GM23338 (cell line): Measurements from ENCODE around the gene SAFB. TPM values are rescaled to one million over a fixed set of nuclear protein-coding genes. Genes with fewer than 3 reads are reported as not detected.
A peak's percentile ranks its signal among the peaks of the same experiment; 100 is the strongest.

Experiments
- ATAC-seq: fragments of 200-7000 bp; cut with Tn5 transposase; 3 replicates; pipeline ENCODE4 v1.9.1; 2020
- DNase-seq: peaks from one replicate; pipeline ENCODE4 v3.0.0-alpha.2; 2015; ENCODE audit warnings: low spot score
- H2AFZ ChIP-seq: fragments of 200-600 bp; sonication (generic); 2 replicates; pipeline ENCODE4 v1.8.0; 2016; ENCODE audit warnings: antibody characterized with exemption, mild to moderate bottlenecking, moderate library complexity
- H3F3A ChIP-seq: fragments of 200-600 bp; sonication (generic); replicated peaks from 2 replicates; pipeline ENCODE4 v1.8.0; 2017; ENCODE audit warnings: antibody characterized with exemption, mixed run types, low read depth
- H3K27ac ChIP-seq: fragments of 200-600 bp; sonication (generic); 2 replicates; pipeline ENCODE4 v1.6.1; 2016; ENCODE audit warnings: low read depth
- H3K27me3 ChIP-seq: fragments of 200-600 bp; sonication (generic); 2 replicates; pipeline ENCODE4 v1.8.0; 2016; ENCODE audit warnings: mild to moderate bottlenecking, mixed run types, moderate library complexity; ENCODE audit not compliant: insufficient read depth
- H3K36me3 ChIP-seq: fragments of 200-600 bp; sonication (generic); 2 replicates; pipeline ENCODE4 v1.8.0; 2016; ENCODE audit warnings: mild to moderate bottlenecking; ENCODE audit not compliant: insufficient read depth
- H3K4me1 ChIP-seq: fragments of 200-600 bp; sonication (generic); 2 replicates; pipeline ENCODE4 v1.8.0; 2016; ENCODE audit warnings: mild to moderate bottlenecking, moderate library complexity; ENCODE audit not compliant: insufficient read depth
- H3K4me2 ChIP-seq: fragments of 200-600 bp; sonication (generic); 2 replicates; pipeline ENCODE4 v1.7.1; 2017; ENCODE audit warnings: mixed run types
- H3K4me3 ChIP-seq: fragments of 200-600 bp; sonication (generic); 2 replicates; pipeline ENCODE4 v1.6.1; 2016; ENCODE audit warnings: mixed run types
- H3K79me2 ChIP-seq: fragments of 200-600 bp; sonication (generic); replicated peaks from 2 replicates; pipeline ENCODE4 v1.8.0; 2017; ENCODE audit warnings: mild to moderate bottlenecking; ENCODE audit not compliant: insufficient read depth
- H3K9me2 ChIP-seq: fragments of 200-600 bp; sonication (generic); 2 replicates; pipeline ENCODE4 v1.8.0; 2017; ENCODE audit not compliant: insufficient read depth
- H4K20me1 ChIP-seq: fragments of 200-600 bp; sonication (generic); replicated peaks from 2 replicates; pipeline ENCODE4 v1.8.0; 2017; ENCODE audit warnings: mild to moderate bottlenecking; ENCODE audit not compliant: insufficient read depth
- H3K27ac Mint-ChIP-seq: 2 replicates; pipeline ENCODE4 v1.8.0; 2020; ENCODE audit warnings: inconsistent platforms, mild to moderate bottlenecking, moderate library complexity, mixed read lengths
- H3K27me3 Mint-ChIP-seq: 3 replicates; pipeline ENCODE4 v1.8.0; 2022; ENCODE audit warnings: low read depth, mild to moderate bottlenecking, moderate library complexity, mixed read lengths, inconsistent platforms; ENCODE audit not compliant: insufficient read depth, poor library complexity
- H3K36me3 Mint-ChIP-seq: 3 replicates; pipeline ENCODE4 v1.8.0; 2021; ENCODE audit warnings: low read depth, mild to moderate bottlenecking, inconsistent platforms, moderate library complexity, mixed read lengths
- H3K4me1 Mint-ChIP-seq: 3 replicates; pipeline ENCODE4 v1.8.0; 2020; ENCODE audit warnings: mild to moderate bottlenecking, inconsistent platforms, mixed read lengths
- H3K4me3 Mint-ChIP-seq: 3 replicates; pipeline ENCODE4 v1.8.0; 2021; ENCODE audit warnings: moderate library complexity, mild to moderate bottlenecking, inconsistent platforms, mixed read lengths
- H3K9me3 Mint-ChIP-seq: 3 replicates; pipeline ENCODE4 v1.8.0; 2020; ENCODE audit warnings: moderate library complexity, mild to moderate bottlenecking, inconsistent platforms, mixed read lengths
- CREB1 ChIP-seq: fragments of 250-450 bp; sonication (Bioruptor Pico); IDR thresholded peaks from 2 replicates; pipeline ENCODE4 v1.5.0; 2020; ENCODE audit warnings: low read depth, mild to moderate bottlenecking, moderate library complexity
- CTCF ChIP-seq, 2 experiments: fragments of 200-600 bp in 1 of 2; sonication (generic) in 1 of 2; conservative IDR thresholded peaks; 2 replicates each; pipeline versions ENCODE4 v1.5.1 to v1.6.1; 2016 to 2017; ENCODE audit warnings: antibody characterized with exemption in 2 of 2, low read depth in 2 of 2, mild to moderate bottlenecking in 2 of 2, moderate library complexity in 1 of 2
- ETS1 ChIP-seq: IDR thresholded peaks from 2 replicates; pipeline ENCODE4 v1.6.1; 2016; ENCODE audit warnings: antibody characterized with exemption
- EZH2 ChIP-seq: fragments of 200-600 bp; sonication (generic); IDR thresholded peaks from one replicate; pipeline ENCODE4 v1.8.0; 2017; ENCODE audit warnings: antibody characterized with exemption, mild to moderate bottlenecking, low read depth; ENCODE audit not compliant: unreplicated experiment
- EZH2phosphoT487 ChIP-seq: fragments of 200-600 bp; sonication (generic); IDR thresholded peaks from one replicate; pipeline ENCODE4 v1.8.1; 2018; ENCODE audit warnings: antibody characterized with exemption; ENCODE audit not compliant: unreplicated experiment
- JUNB ChIP-seq: IDR thresholded peaks from one replicate; pipeline ENCODE4 v1.6.1; 2016; ENCODE audit warnings: antibody characterized with exemption; ENCODE audit not compliant: unreplicated experiment
- NANOG ChIP-seq: IDR thresholded peaks from 2 replicates; pipeline ENCODE4 v1.6.1; 2016; ENCODE audit warnings: antibody characterized with exemption, borderline replicate concordance
- POLR2AphosphoS5 ChIP-seq: IDR thresholded peaks from 2 replicates; pipeline ENCODE4 v1.6.1; 2016; ENCODE audit warnings: antibody characterized with exemption, low read depth
- REST ChIP-seq: IDR thresholded peaks from one replicate; pipeline ENCODE4 v1.6.1; 2018; ENCODE audit warnings: antibody characterized with exemption; ENCODE audit not compliant: unreplicated experiment
- STAT1 ChIP-seq: IDR thresholded peaks from one replicate; pipeline ENCODE4 v1.6.1; 2016; ENCODE audit warnings: antibody characterized with exemption; ENCODE audit not compliant: unreplicated experiment
- ZNF114 ChIP-seq: fragments of 250-450 bp; sonication (Bioruptor Pico); IDR thresholded peaks from 2 replicates; pipeline ENCODE4 v1.5.0; 2020; ENCODE audit warnings: mild to moderate bottlenecking, moderate library complexity
- ZNF331 ChIP-seq: fragments of 250-450 bp; sonication (Bioruptor Pico); IDR thresholded peaks from 2 replicates; pipeline ENCODE4 v1.5.0; 2020; ENCODE audit warnings: low read depth, mild to moderate bottlenecking, moderate library complexity
- ZNF462 ChIP-seq: fragments of 250-450 bp; sonication (Bioruptor Pico); IDR thresholded peaks from 2 replicates; pipeline ENCODE4 v1.5.0; 2020; ENCODE audit warnings: mild to moderate bottlenecking, moderate library complexity
- polyA plus RNA-seq: library from polyadenylated mRNA; unstranded; fragments of >200 nt; fragmentation: Nextera tagmentation; extraction: Ambion mirVana; gene quantifications from 2 replicates; pipeline ENCODE4 v1.2.1, GENCODE V29; 2016
- total RNA-seq: library from RNA; depleted of rRNA; stranded (reverse); fragments of >200 nt; shearing (Covaris generic); gene quantifications from 2 replicates; pipeline ENCODE4 v1.2.3, GENCODE V29; 2014

SAFB gene
- total and polyA plus RNA-seq, 2 experiments from 2014 or later, result 85.2 to 109 TPM

GRCh38 chr19:5679289-5680083, 56.6 kb downstream of the SAFB start:
- no peaks in the 10 kb centered on the region; the same call in 1 of the 2 replicates for H3K4me1 ChIP-seq
- Mint-ChIP-seq H3K27ac (peak overlapping the region; percentile 92), H3K4me1 (peaks cover 17% of the 10 kb centered on the region), H3K9me3 (no peaks in the 10 kb centered on the region), H3K27me3 (peaks cover 31% of the 10 kb centered on the region), H3K4me3 (peak overlapping the region; percentile 98), H3K36me3 (no peaks in the 10 kb centered on the region; the same call in 1 of the 3 replicates)
- ATAC-seq, result peak; percentile 1; the same call in 2 of the 3 replicates
- no peaks in the 10 kb centered on the region for H3K27me3 ChIP-seq
- TF ChIP-seq ZNF331 (no peak), ZNF114 (CRISPR knock-in tag) (no peak), STAT1 (no peak), POLR2AphosphoS5 (no peak), NANOG (no peak), EZH2 (no peak), CTCF (conservative IDR thresholded peaks at IDR 0.05; ENCODE audit: low read depth in 2 of 2) (no peak), CREB1 (no peak), JUNB (no peak), EZH2phosphoT487 (no peak), REST (no peak), ETS1 (no peak), ZNF462 (CRISPR knock-in tag) (no peak)
- H3K9me2 ChIP-seq, result peaks cover 7% of the 10 kb centered on the region
- no peaks in the 10 kb centered on the region for H3K79me2 ChIP-seq
- H2AFZ ChIP-seq, result peak overlapping the region; percentile 99
- no peaks in the 10 kb centered on the region for H3K36me3 ChIP-seq
- peak overlapping the region; percentile 89 for H3K4me3 ChIP-seq
- H3F3A ChIP-seq, result 0 out of 2 replicates have a peak, but pooled peaks cover 4% of the 10 kb centered on the region
- DNase-seq, result no peak
- no peaks in the 10 kb centered on the region; the same call in none of the 2 replicates for H4K20me1 ChIP-seq
- peak overlapping the region; percentile 95 for H3K4me2 ChIP-seq
- no peak overlapping the region for H3K27ac ChIP-seq
